SK-N-MC (cell line): ENCODE results near the gene STK32B.

Experiments
- EZH2 ChIP-seq: fragments of 200-600 bp; sonication (generic); IDR thresholded peaks from one replicate; pipeline ENCODE4 v1.6.1; 2017; ENCODE audit warnings: antibody characterized with exemption
- POLR2AphosphoS5 ChIP-seq: IDR thresholded peaks from 2 replicates; pipeline ENCODE4 v1.6.1; 2012; ENCODE audit warnings: mild to moderate bottlenecking, low read depth, low read length, borderline replicate concordance

- TF ChIP-seq EZH2: no peak
- TF ChIP-seq POLR2AphosphoS5: no peak
These were observed 47.9 kb upstream of the STK32B start for GRCh38 chr4:5003372-5003857.
